Activated T-cell treated with anti-CD3 and anti-CD28 coated beads, Interleukin-2, amount 50 U/mL, for 4 hours (primary cell): ENCODE results near the gene CABLES1. TPM values are rescaled to one million over a fixed set of nuclear protein-coding genes. Genes with fewer than 3 reads are reported as not detected.

Experiments
- ATAC-seq, 2 donors: fragments of 200-7000 bp; cut with Tn5 transposase; one replicate each; pipeline ENCODE4 v1.10.0; 2021
- DNase-seq: peaks from one replicate; pipeline ENCODE4 v3.0.0-alpha.2; 2020
- H3K27me3 Mint-ChIP-seq: one replicate; pipeline ENCODE4 v1.8.0; 2021; ENCODE audit warnings: low read depth, mixed read lengths
- H3K36me3 Mint-ChIP-seq: one replicate; pipeline ENCODE4 v1.8.0; 2022; ENCODE audit warnings: mixed read lengths; ENCODE audit not compliant: insufficient read depth
- H3K4me1 Mint-ChIP-seq: one replicate; pipeline ENCODE4 v1.8.0; 2021; ENCODE audit warnings: low read depth, mixed read lengths
- H3K4me3 Mint-ChIP-seq: one replicate; pipeline ENCODE4 v1.8.0; 2021; ENCODE audit warnings: mild to moderate bottlenecking, moderate library complexity, mixed read lengths
- H3K9me3 Mint-ChIP-seq: one replicate; pipeline ENCODE4 v1.8.0; 2021; ENCODE audit warnings: mixed read lengths
- total RNA-seq, 3 donors: library from RNA; stranded (reverse); gene quantifications; one replicate each; pipeline ENCODE4 v1.2.1, GENCODE V29; 2021

CABLES1 gene
- total RNA-seq, 3 donors from 2014 or later = 1.1 to 1.5 (median 1.4) TPM

GRCh38 chr18:23159344-23159743, 24.1 kb downstream of the CABLES1 start:
- Mint-ChIP-seq H3K27me3 (no peaks in the 10 kb centered on the region), H3K36me3 (no peaks in the 10 kb centered on the region), H3K9me3 (no peaks in the 10 kb centered on the region), H3K4me3 (no peak overlapping the region), H3K4me1 (no peaks in the 10 kb centered on the region)
- no peak for ATAC-seq
- no peak for DNase-seq

GRCh38 chr18:23162473-23162872, 27.2 kb downstream of the CABLES1 start:
- Mint-ChIP-seq H3K9me3 (no peaks in the 10 kb centered on the region), H3K4me1 (no peaks in the 10 kb centered on the region)
- ATAC-seq = no peak

GRCh38 chr18:23163786-23164533, 28.7 kb downstream of the CABLES1 start:
- Mint-ChIP-seq H3K4me3 (no peak overlapping the region), H3K4me1 (no peaks in the 10 kb centered on the region), H3K9me3 (no peaks in the 10 kb centered on the region), H3K36me3 (no peaks in the 10 kb centered on the region), H3K27me3 (no peaks in the 10 kb centered on the region)
- ATAC-seq = no peak
- DNase-seq = no peak

More at GRCh38 chr18:23162473-23162872, 27.2 kb downstream of the CABLES1 start:
- no peak overlapping the region for H3K4me3 Mint-ChIP-seq
- no peaks in the 10 kb centered on the region for H3K36me3 Mint-ChIP-seq
- H3K27me3 Mint-ChIP-seq = no peaks in the 10 kb centered on the region
- no peak for DNase-seq

- Mint-ChIP-seq H3K4me3 (no peak overlapping the region), H3K9me3 (no peaks in the 10 kb centered on the region), H3K4me1 (no peaks in the 10 kb centered on the region), H3K27me3 (no peaks in the 10 kb centered on the region), H3K36me3 (no peaks in the 10 kb centered on the region)
- DNase-seq = no peak
- no peak for ATAC-seq
Observed at GRCh38 chr18:23165271-23166068, 30.2 kb downstream of the CABLES1 start.

GRCh38 chr18:23166891-23167541, 31.7 kb downstream of the CABLES1 start:
- H3K27me3 Mint-ChIP-seq = no peaks in the 10 kb centered on the region
- no peak overlapping the region for H3K4me3 Mint-ChIP-seq
- DNase-seq (no peak), ATAC-seq (no peak)
- no peaks in the 10 kb centered on the region for H3K4me1 Mint-ChIP-seq
- H3K36me3 Mint-ChIP-seq = no peaks in the 10 kb centered on the region
- no peaks in the 10 kb centered on the region for H3K9me3 Mint-ChIP-seq

GRCh38 chr18:23169673-23170044, 34.4 kb downstream of the CABLES1 start:
- H3K4me1 Mint-ChIP-seq = no peaks in the 10 kb centered on the region
- H3K4me3 Mint-ChIP-seq = no peak overlapping the region
- peaks cover 5% of the 10 kb centered on the region for H3K27me3 Mint-ChIP-seq
- no peaks in the 10 kb centered on the region for H3K36me3 Mint-ChIP-seq
- no peak for ATAC-seq
- H3K9me3 Mint-ChIP-seq = no peaks in the 10 kb centered on the region
- no peak for DNase-seq

- Mint-ChIP-seq H3K4me3 (no peak overlapping the region), H3K36me3 (no peaks in the 10 kb centered on the region), H3K4me1 (no peaks in the 10 kb centered on the region), H3K9me3 (no peaks in the 10 kb centered on the region), H3K27me3 (peaks cover 5% of the 10 kb centered on the region)
- DNase-seq (no peak), ATAC-seq (no peak)
Observed at GRCh38 chr18:23170137-23170536, 34.9 kb downstream of the CABLES1 start.

- ATAC-seq (no peak), DNase-seq (no peak)
- H3K27me3 Mint-ChIP-seq = peaks cover 5% of the 10 kb centered on the region
- H3K4me1 Mint-ChIP-seq = no peaks in the 10 kb centered on the region
- H3K4me3 Mint-ChIP-seq = no peak overlapping the region
- H3K36me3 Mint-ChIP-seq = no peaks in the 10 kb centered on the region
- H3K9me3 Mint-ChIP-seq = no peaks in the 10 kb centered on the region
Observed at GRCh38 chr18:23171581-23172156, 36.4 kb downstream of the CABLES1 start.

- H3K4me3 Mint-ChIP-seq = no peak overlapping the region
- H3K36me3 Mint-ChIP-seq = no peaks in the 10 kb centered on the region
- no peaks in the 10 kb centered on the region for H3K9me3 Mint-ChIP-seq
- ATAC-seq = no peak
- H3K27me3 Mint-ChIP-seq = peaks cover 5% of the 10 kb centered on the region
- no peak for DNase-seq
- no peaks in the 10 kb centered on the region for H3K4me1 Mint-ChIP-seq
Observed at GRCh38 chr18:23172591-23173380, 37.5 kb downstream of the CABLES1 start.

- no peak overlapping the region for H3K4me3 Mint-ChIP-seq
- no peaks in the 10 kb centered on the region for H3K4me1 Mint-ChIP-seq
- no peak for ATAC-seq
- no peaks in the 10 kb centered on the region for H3K9me3 Mint-ChIP-seq
- no peaks in the 10 kb centered on the region for H3K36me3 Mint-ChIP-seq
- peaks cover 5% of the 10 kb centered on the region for H3K27me3 Mint-ChIP-seq
- DNase-seq = no peak
Observed at GRCh38 chr18:23173912-23174311, 38.6 kb downstream of the CABLES1 start.

GRCh38 chr18:23176701-23177432, 41.6 kb downstream of the CABLES1 start:
- Mint-ChIP-seq H3K9me3 (no peaks in the 10 kb centered on the region), H3K4me3 (no peak overlapping the region), H3K4me1 (no peaks in the 10 kb centered on the region), H3K36me3 (no peaks in the 10 kb centered on the region), H3K27me3 (peaks cover 5% of the 10 kb centered on the region)
- no peak for DNase-seq
- ATAC-seq = no peak

- Mint-ChIP-seq H3K36me3 (no peaks in the 10 kb centered on the region), H3K27me3 (peaks cover 5% of the 10 kb centered on the region), H3K4me1 (no peaks in the 10 kb centered on the region), H3K4me3 (no peak overlapping the region), H3K9me3 (no peaks in the 10 kb centered on the region)
- no peak for ATAC-seq
- no peak for DNase-seq
Observed at GRCh38 chr18:23177433-23178072, 42.3 kb downstream of the CABLES1 start.

GRCh38 chr18:23178201-23178600, 42.9 kb downstream of the CABLES1 start:
- no peaks in the 10 kb centered on the region for H3K4me1 Mint-ChIP-seq
- ATAC-seq (no peak), DNase-seq (no peak)
- no peaks in the 10 kb centered on the region for H3K36me3 Mint-ChIP-seq
- no peak overlapping the region for H3K4me3 Mint-ChIP-seq
- no peaks in the 10 kb centered on the region for H3K27me3 Mint-ChIP-seq
- no peaks in the 10 kb centered on the region for H3K9me3 Mint-ChIP-seq
